Ishikawa (cell line): ENCODE measurements around the gene ATP2A3.

Experiments used
- CEBPB ChIP-seq: IDR thresholded peaks from 2 replicates; pipeline ENCODE4 v1.6.1; 2012
- CREB1 ChIP-seq: IDR thresholded peaks from 2 replicates; pipeline ENCODE4 v1.6.1; 2012; ENCODE audit warnings: low read depth
- EGR1 ChIP-seq: IDR thresholded peaks from 2 replicates; pipeline ENCODE4 v1.6.1; 2012
- EP300 ChIP-seq: IDR thresholded peaks from 2 replicates; pipeline ENCODE4 v1.6.1; 2012; ENCODE audit warnings: borderline replicate concordance
- FOXM1 ChIP-seq: IDR thresholded peaks from 2 replicates; pipeline ENCODE4 v1.6.1; 2012; ENCODE audit warnings: low read depth, borderline replicate concordance
- MAX ChIP-seq: IDR thresholded peaks from 2 replicates; pipeline ENCODE4 v1.6.1; 2012
- NFIC ChIP-seq: IDR thresholded peaks from 2 replicates; pipeline ENCODE4 v1.6.1; 2012
- RAD21 ChIP-seq: IDR thresholded peaks from 2 replicates; pipeline ENCODE4 v1.6.1; 2012; ENCODE audit warnings: low read depth
- REST ChIP-seq: IDR thresholded peaks from 2 replicates; pipeline ENCODE4 v1.6.1; 2012; ENCODE audit warnings: low read depth, mild to moderate bottlenecking
- TAF1 ChIP-seq: IDR thresholded peaks from 2 replicates; pipeline ENCODE4 v1.6.1; 2012; ENCODE audit warnings: low read depth, mild to moderate bottlenecking
- TCF12 ChIP-seq: IDR thresholded peaks from 2 replicates; pipeline ENCODE4 v1.6.1; 2012; ENCODE audit warnings: low read depth
- TEAD4 ChIP-seq: IDR thresholded peaks from 2 replicates; pipeline ENCODE4 v1.6.1; 2012
- USF1 ChIP-seq: IDR thresholded peaks from 2 replicates; pipeline ENCODE4 v1.6.1; 2012
- YY1 ChIP-seq: IDR thresholded peaks from 2 replicates; pipeline ENCODE4 v1.6.1; 2012; ENCODE audit warnings: low read depth
- ZBTB7A ChIP-seq: IDR thresholded peaks from 2 replicates; pipeline ENCODE4 v1.6.1; 2012; ENCODE audit warnings: low read depth

The ATP2A3 gene

GRCh38 chr17:3983606-3984484 is 19.6 kb upstream of the ATP2A3 start:
- TF ChIP-seq RAD21 (no peak), CEBPB (no peak), TEAD4 (no peak), YY1 (no peak), ZBTB7A (no peak), EGR1 (no peak), CREB1 (no peak), USF1 (no peak), FOXM1 (no peak), TCF12 (no peak), MAX (no peak), EP300 (no peak), REST (no peak)

GRCh38 chr17:3982541-3983017 is 18.3 kb upstream of the ATP2A3 start:
- no peak for TF ChIP-seq FOXM1
- TF ChIP-seq TEAD4, result no peak
- no peak for TF ChIP-seq ZBTB7A
- no peak for TF ChIP-seq MAX
- TF ChIP-seq CEBPB, result no peak
- TF ChIP-seq RAD21, result no peak
- no peak for TF ChIP-seq CREB1
- TF ChIP-seq NFIC, result no peak
- TF ChIP-seq TAF1, result no peak
- no peak for TF ChIP-seq REST
- TF ChIP-seq USF1, result no peak
- no peak for TF ChIP-seq EP300
- TF ChIP-seq TCF12, result no peak

GRCh38 chr17:3982113-3982512 is 17.9 kb upstream of the ATP2A3 start:
- TF ChIP-seq TCF12 (no peak), MAX (no peak), EP300 (no peak), USF1 (no peak), TEAD4 (no peak), YY1 (no peak), ZBTB7A (no peak), FOXM1 (no peak), EGR1 (no peak), CEBPB (no peak), CREB1 (no peak)

DNA sequence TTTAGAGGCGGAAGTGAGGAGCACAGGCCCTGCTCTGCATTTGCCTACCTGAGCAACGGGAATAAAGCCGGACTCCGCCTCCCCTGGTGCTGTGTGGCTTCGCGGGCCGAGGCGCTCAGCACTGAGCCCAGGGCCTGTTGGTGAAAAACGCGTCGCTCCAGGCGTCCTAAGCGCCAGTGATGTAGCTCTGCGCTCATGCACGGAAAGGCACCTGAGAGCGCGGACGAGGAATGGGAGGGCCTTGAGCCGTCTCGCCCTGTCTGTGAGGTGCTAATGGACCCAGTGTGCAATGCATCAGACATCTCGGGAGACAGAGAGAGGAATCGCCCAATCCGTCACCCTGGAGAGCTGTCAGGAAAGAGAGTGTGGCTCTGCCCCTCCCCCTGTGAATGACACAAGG is 17.2 kb upstream of the ATP2A3 start:
- TF ChIP-seq USF1 (no peak), ZBTB7A (no peak)

DNA sequence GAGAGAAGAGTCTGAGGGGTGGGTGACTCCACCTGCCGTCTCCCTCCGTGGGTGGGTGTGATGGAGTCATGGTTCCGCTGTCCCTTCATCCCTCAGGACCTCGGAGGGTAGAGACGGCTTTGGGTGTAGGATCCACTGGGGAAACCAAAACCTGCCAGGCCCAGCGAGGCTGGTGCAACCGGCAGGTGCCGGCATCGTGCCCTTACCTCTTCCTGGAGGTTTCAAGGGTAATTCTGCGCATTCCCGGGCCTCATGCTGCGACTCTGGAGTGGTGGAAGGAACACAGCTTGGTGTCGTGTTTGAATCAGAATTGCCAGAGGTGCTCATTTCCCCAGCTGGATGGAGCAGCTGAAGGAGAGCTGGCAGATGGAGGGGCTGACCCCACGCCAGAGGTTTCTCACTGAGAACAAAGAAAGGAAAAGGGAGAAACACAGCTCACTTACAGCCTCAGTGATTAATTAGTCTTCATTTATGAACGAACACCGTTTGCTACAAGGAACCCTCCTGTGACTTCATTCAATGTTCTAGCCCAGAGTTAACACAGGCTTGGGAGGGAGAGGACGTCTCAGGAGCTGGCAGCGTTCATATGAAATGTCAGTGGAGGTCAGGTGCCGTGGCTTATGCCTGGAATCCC is 16.3 kb upstream of the ATP2A3 start:
- no peak for TF ChIP-seq REST
- TF ChIP-seq YY1, result no peak
- TF ChIP-seq CEBPB, result no peak
- no peak for TF ChIP-seq NFIC
- TF ChIP-seq EGR1, result no peak
- TF ChIP-seq ZBTB7A, result no peak
- TF ChIP-seq TAF1, result no peak
- no peak for TF ChIP-seq FOXM1
- no peak for TF ChIP-seq CREB1
- TF ChIP-seq RAD21, result no peak
